Hepatocyte (in vitro differentiated cells): ENCODE data around the gene SBK3. TPM values are rescaled to one million over a fixed set of nuclear protein-coding genes. Genes with fewer than 3 reads are reported as not detected.
A peak's percentile ranks its signal among the peaks of the same experiment; 100 is the strongest.

Experiments used
- DNase-seq: peaks from one replicate; pipeline ENCODE4 v3.0.0-alpha.2; 2016; ENCODE audit warnings: low spot score
- H2AFZ ChIP-seq: fragments of 200-600 bp; sonication (generic); 2 replicates; pipeline ENCODE4 v1.6.0; 2016; ENCODE audit warnings: antibody characterized with exemption, mild to moderate bottlenecking
- H3K27ac ChIP-seq: fragments of 200-600 bp; sonication (generic); 2 replicates; pipeline ENCODE4 v1.5.1; 2016; ENCODE audit warnings: mild to moderate bottlenecking
- H3K27me3 ChIP-seq: fragments of 200-600 bp; sonication (generic); 2 replicates; pipeline ENCODE4 v1.6.1; 2016
- H3K36me3 ChIP-seq: fragments of 200-600 bp; sonication (generic); replicated peaks from 2 replicates; pipeline ENCODE4 v1.5.1; 2016; ENCODE audit warnings: low read depth; ENCODE audit not compliant: insufficient read depth
- H3K4me1 ChIP-seq: fragments of 200-600 bp; sonication (generic); 2 replicates; pipeline ENCODE4 v1.5.1; 2016; ENCODE audit warnings: mild to moderate bottlenecking, moderate library complexity; ENCODE audit not compliant: insufficient read depth
- H3K4me2 ChIP-seq: fragments of 200-600 bp; sonication (generic); 2 replicates; pipeline ENCODE4 v1.6.0; 2016
- H3K4me3 ChIP-seq: fragments of 200-600 bp; sonication (generic); 2 replicates; pipeline ENCODE4 v1.5.1; 2016; ENCODE audit warnings: mild to moderate bottlenecking
- H3K79me2 ChIP-seq: fragments of 200-600 bp; sonication (generic); 2 replicates; pipeline ENCODE4 v1.6.0; 2017; ENCODE audit warnings: mild to moderate bottlenecking
- H3K9me2 ChIP-seq: fragments of 200-600 bp; sonication (generic); replicated peaks from 2 replicates; pipeline ENCODE4 v1.6.0; 2017; ENCODE audit warnings: mild to moderate bottlenecking; ENCODE audit not compliant: insufficient read depth
- H3K9me3 ChIP-seq: fragments of 200-600 bp; sonication (generic); 2 replicates; pipeline ENCODE4 v1.5.1; 2016; ENCODE audit warnings: low read depth, mild to moderate bottlenecking
- H4K20me1 ChIP-seq: fragments of 200-600 bp; sonication (generic); 2 replicates; pipeline ENCODE4 v1.6.0; 2016; ENCODE audit warnings: mild to moderate bottlenecking; ENCODE audit not compliant: insufficient read depth, poor library complexity, severe bottlenecking
- EZH2 ChIP-seq: fragments of 200-600 bp; sonication (generic); IDR thresholded peaks from 2 replicates; pipeline ENCODE4 v1.6.1; 2016; ENCODE audit warnings: antibody characterized with exemption, mild to moderate bottlenecking, borderline replicate concordance
- EZH2phosphoT487 ChIP-seq: fragments of 200-600 bp; sonication (generic); IDR thresholded peaks from one replicate; pipeline ENCODE4 v1.6.1; 2018; ENCODE audit warnings: antibody characterized with exemption, mild to moderate bottlenecking, low read depth, moderate library complexity; ENCODE audit not compliant: unreplicated experiment, severe bottlenecking
- WGBS: methylation state at CpG from one replicate; pipeline ENCODE4 v1.1.6; 2016; ENCODE audit warnings: low lambda C conversion rate; ENCODE audit errors: missing lambda C conversion rate; 5-methylcytosine and 5-hydroxymethylcytosine counted together
- polyA plus RNA-seq: library from polyadenylated mRNA; unstranded; fragments of >200 nt; fragmentation: Nextera tagmentation; extraction: Ambion mirVana; gene quantifications from 2 replicates; pipeline ENCODE4 v1.2.1, GENCODE V29; 2016
- total RNA-seq: library from RNA; depleted of rRNA; stranded (reverse); fragments of >200 nt; gene quantifications from 2 replicates; pipeline ENCODE4 v1.2.3, GENCODE V29; 2014
- TF ChIP-seq, protein P1 (sequence below): fragments of 200-600 bp; sonication (generic); IDR thresholded peaks from 2 replicates; pipeline ENCODE4 v1.5.1; 2016; ENCODE audit warnings: antibody characterized with exemption, mild to moderate bottlenecking; ENCODE audit not compliant: poor library complexity

The SBK3 gene
- total and polyA plus RNA-seq, 2 experiments from 2014 or later, result 0.57 TPM; not detected in 1

DNA sequence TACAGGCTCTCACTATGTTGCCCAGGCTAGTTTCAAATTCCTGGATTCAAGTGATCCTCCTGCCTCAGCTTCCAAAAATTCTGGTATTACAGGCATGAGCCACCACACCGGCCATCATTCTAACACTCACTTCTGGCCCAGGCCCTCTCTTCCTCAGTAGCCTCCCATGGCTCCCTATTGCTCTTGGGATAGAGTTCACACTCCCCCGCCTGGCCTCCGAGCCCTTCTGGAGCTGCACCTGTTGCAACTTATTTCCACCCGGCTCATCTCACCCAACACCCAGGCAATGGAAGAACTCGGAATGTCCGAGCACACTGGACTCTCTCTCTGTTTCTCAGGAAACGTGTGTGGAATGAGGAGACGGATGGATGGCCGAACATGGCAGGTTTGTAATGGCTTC, 9.0 kb upstream of the SBK3 start:
- Histone ChIP-seq H3K4me1 (peaks cover 12% of the 10 kb centered on the region), H3K27me3 (no peaks in the 10 kb centered on the region), H3K36me3 (no peaks in the 10 kb centered on the region), H3K4me2 (no peak overlapping the region), H3K27ac (no peak overlapping the region), H2AFZ (no peak overlapping the region), H4K20me1 (no peaks in the 10 kb centered on the region), H3K4me3 (no peak overlapping the region), H3K9me3 (no peaks in the 10 kb centered on the region), H3K79me2 (no peaks in the 10 kb centered on the region), H3K9me2 (no peaks in the 10 kb centered on the region)
- DNase-seq, result no peak
- TF ChIP-seq EZH2phosphoT487 (no peak), EZH2 (no peak)
- TF ChIP-seq, protein P1, sequence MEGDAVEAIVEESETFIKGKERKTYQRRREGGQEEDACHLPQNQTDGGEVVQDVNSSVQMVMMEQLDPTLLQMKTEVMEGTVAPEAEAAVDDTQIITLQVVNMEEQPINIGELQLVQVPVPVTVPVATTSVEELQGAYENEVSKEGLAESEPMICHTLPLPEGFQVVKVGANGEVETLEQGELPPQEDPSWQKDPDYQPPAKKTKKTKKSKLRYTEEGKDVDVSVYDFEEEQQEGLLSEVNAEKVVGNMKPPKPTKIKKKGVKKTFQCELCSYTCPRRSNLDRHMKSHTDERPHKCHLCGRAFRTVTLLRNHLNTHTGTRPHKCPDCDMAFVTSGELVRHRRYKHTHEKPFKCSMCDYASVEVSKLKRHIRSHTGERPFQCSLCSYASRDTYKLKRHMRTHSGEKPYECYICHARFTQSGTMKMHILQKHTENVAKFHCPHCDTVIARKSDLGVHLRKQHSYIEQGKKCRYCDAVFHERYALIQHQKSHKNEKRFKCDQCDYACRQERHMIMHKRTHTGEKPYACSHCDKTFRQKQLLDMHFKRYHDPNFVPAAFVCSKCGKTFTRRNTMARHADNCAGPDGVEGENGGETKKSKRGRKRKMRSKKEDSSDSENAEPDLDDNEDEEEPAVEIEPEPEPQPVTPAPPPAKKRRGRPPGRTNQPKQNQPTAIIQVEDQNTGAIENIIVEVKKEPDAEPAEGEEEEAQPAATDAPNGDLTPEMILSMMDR, result no peak
- WGBS, result 95% methylated on average over 9 of the region's 9 CpGs

DNA sequence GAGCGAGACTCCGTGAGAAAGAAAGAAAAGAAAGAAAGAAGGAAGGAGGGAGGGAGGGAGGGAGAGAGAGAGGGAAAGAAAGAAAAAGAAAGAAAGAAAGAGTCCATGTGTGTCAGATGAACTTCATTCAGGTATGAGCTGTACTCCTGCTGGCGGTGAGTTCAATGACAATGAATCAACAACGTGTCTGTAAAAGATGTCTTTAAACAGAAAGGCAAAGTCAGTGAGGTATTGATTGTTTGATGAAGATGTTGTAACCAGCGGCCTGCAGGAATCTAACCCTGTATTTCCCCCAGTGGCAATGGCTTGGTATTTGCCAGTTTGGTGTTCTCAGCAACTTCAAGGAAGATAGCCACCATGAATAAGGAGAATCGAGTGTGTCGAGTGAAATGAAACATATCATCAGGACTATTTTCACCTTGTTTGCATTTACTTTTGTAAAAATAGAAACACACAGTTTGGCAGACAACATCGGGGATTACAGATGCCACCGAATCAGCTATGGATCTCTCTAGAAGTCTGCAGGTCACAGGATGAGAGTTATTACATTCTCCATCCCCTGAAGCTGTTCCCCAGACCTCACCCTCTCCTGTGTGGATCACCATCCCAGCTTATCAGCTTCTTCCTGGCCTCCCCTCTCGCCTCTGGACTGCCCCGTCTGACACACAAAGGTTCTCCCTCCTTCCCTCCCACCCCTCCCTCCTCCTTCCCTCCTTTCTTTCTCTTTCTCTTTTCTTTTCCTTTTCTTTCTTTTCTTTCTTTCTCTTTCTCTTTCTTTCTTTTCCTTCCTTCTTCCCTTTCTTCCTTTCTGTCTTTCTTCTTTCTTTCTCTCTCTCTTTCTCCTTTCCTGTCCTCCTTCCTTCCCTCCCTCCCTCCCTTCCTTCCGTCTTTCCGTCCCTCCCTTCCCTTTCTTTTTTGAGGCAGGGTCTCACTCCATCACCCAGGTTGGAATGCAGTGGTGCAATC, 8.2 kb upstream of the SBK3 start:
- Histone ChIP-seq H3K9me3 (no peaks in the 10 kb centered on the region), H3K9me2 (no peaks in the 10 kb centered on the region), H3K4me3 (no peak overlapping the region), H3K27ac (peak overlapping the region; percentile 43), H3K4me1 (peaks cover 12% of the 10 kb centered on the region), H3K4me2 (peak overlapping the region; percentile 27), H2AFZ (peak overlapping the region; percentile 12), H3K27me3 (no peaks in the 10 kb centered on the region), H3K79me2 (no peaks in the 10 kb centered on the region), H3K36me3 (no peaks in the 10 kb centered on the region), H4K20me1 (no peaks in the 10 kb centered on the region)
- no peak for DNase-seq
- TF ChIP-seq EZH2phosphoT487 (no peak), EZH2 (no peak)
- TF ChIP-seq, protein P1, result no peak
- 53% methylated on average over 9 of the region's 13 CpGs for WGBS

DNA sequence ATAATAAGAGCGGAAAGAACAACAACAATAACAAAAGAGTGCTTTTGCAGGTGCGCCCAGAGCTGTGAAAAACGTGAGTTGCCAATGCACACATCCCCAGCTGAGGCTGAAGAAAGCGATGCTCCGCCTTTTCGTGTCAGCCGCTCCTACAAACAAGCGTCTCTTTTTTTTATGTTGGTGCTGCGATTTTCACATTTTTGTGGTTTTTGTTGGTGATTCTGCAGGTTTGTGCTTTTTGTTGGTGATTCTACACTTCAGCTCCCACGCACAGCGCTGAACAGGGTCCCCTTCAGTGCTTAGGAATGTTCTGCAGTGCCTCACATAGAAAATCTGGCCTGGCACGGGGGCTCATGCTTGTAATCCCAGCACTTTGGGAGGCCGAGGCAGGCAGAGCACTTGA, 7.3 kb upstream of the SBK3 start:
- no peak overlapping the region for H2AFZ ChIP-seq
- H3K4me3 ChIP-seq, result no peak overlapping the region
- no peaks in the 10 kb centered on the region for H3K36me3 ChIP-seq
- 56% methylated on average over 13 of the region's 13 CpGs for WGBS
- H3K27me3 ChIP-seq, result no peaks in the 10 kb centered on the region
- peaks cover 12% of the 10 kb centered on the region for H3K4me1 ChIP-seq
- H3K79me2 ChIP-seq, result no peaks in the 10 kb centered on the region
- TF ChIP-seq EZH2phosphoT487, result no peak
- TF ChIP-seq, protein P1, result no peak
- TF ChIP-seq EZH2, result no peak
- peak; percentile 38 for DNase-seq
- peak overlapping the region; percentile 43 for H3K27ac ChIP-seq
- peak overlapping the region; percentile 27 for H3K4me2 ChIP-seq
- H4K20me1 ChIP-seq, result no peaks in the 10 kb centered on the region
- no peaks in the 10 kb centered on the region for H3K9me2 ChIP-seq
- H3K9me3 ChIP-seq, result no peaks in the 10 kb centered on the region
